ENCODE data around the gene DEPDC1B.
"Not testable (repeated sequence)": the region's sequence is repeated elsewhere in the genome, so short reads cannot be mapped to it uniquely, and the experiment has no call there.

DNA sequence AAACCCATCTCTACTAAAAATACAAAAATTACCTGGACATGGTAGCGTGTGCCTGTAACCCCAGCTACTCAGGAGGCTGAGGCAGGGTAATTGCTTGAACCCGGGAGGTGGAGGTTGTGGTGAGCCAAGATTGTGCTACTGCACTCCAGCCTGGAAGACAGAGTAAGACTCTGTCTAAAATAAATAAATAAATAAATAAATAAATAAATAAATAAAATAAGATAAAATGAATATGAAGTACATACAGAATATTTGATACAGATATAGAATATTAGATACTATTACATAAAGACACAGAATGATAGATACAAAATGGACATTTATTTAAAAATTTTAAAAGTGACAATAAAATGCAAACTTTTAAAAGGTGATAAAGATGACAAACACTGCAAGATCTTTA lies 146.7 kb downstream of the DEPDC1B start:
- TF ChIP-seq, protein P1, sequence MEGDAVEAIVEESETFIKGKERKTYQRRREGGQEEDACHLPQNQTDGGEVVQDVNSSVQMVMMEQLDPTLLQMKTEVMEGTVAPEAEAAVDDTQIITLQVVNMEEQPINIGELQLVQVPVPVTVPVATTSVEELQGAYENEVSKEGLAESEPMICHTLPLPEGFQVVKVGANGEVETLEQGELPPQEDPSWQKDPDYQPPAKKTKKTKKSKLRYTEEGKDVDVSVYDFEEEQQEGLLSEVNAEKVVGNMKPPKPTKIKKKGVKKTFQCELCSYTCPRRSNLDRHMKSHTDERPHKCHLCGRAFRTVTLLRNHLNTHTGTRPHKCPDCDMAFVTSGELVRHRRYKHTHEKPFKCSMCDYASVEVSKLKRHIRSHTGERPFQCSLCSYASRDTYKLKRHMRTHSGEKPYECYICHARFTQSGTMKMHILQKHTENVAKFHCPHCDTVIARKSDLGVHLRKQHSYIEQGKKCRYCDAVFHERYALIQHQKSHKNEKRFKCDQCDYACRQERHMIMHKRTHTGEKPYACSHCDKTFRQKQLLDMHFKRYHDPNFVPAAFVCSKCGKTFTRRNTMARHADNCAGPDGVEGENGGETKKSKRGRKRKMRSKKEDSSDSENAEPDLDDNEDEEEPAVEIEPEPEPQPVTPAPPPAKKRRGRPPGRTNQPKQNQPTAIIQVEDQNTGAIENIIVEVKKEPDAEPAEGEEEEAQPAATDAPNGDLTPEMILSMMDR (conservative IDR thresholded peaks at IDR 0.05; ENCODE audit: low read depth, low read length): not testable (repeated sequence)
- not testable (repeated sequence) for TF ChIP-seq EZH2 (IDR thresholded peaks at IDR 0.05; ENCODE audit: borderline replicate concordance, low read depth, low read length, poor library complexity, severe bottlenecking)
